Measurements from ENCODE around the gene ACAD10.

Gene ACAD10

GRCh38 chr12:111757361-111758119 is 71.7 kb downstream of the ACAD10 start:
- no peaks in the 10 kb centered on the region for H4K20me1 ChIP-seq (ENCODE audit: control insufficient read depth, insufficient read depth, low read depth, low read length)
- H3F3A ChIP-seq (ENCODE audit: control insufficient read depth, insufficient read depth) = peaks cover 7% of the 10 kb centered on the region; the same call in 1 of the 2 replicates
- peak overlapping the region; percentile 67 for H3K4me2 ChIP-seq (ENCODE audit: low read length)
- H3K4me3 ChIP-seq (ENCODE audit: low read length) = peak overlapping the region; percentile 35
- peaks cover 10% of the 10 kb centered on the region for H3K36me3 ChIP-seq (ENCODE audit: control insufficient read depth, low read length)
- H3K9me3 ChIP-seq (ENCODE audit: control insufficient read depth, insufficient read depth, low read length) = no peaks in the 10 kb centered on the region
- H3K27ac ChIP-seq (ENCODE audit: low read depth, low read length) = peak overlapping the region; percentile 76
- H3K4me1 ChIP-seq (ENCODE audit: control insufficient read depth, low read length) = peaks cover 68% of the 10 kb centered on the region
- no peak for TF ChIP-seq EZH2phosphoT487 (IDR thresholded peaks at IDR 0.05; ENCODE audit: borderline replicate concordance, low read length)
- no peak for TF ChIP-seq CTCF (IDR thresholded peaks at IDR 0.05; ENCODE audit: low read depth, low read length, poor library complexity, severe bottlenecking)
- H3K79me2 ChIP-seq (ENCODE audit: control insufficient read depth, low read length) = no peaks in the 10 kb centered on the region
- H3K9me2 ChIP-seq (replicated peaks; ENCODE audit: control insufficient read depth, low read length) = no peaks in the 10 kb centered on the region
- H3K27me3 ChIP-seq (ENCODE audit: control insufficient read depth, low read length) = no peaks in the 10 kb centered on the region

DNA sequence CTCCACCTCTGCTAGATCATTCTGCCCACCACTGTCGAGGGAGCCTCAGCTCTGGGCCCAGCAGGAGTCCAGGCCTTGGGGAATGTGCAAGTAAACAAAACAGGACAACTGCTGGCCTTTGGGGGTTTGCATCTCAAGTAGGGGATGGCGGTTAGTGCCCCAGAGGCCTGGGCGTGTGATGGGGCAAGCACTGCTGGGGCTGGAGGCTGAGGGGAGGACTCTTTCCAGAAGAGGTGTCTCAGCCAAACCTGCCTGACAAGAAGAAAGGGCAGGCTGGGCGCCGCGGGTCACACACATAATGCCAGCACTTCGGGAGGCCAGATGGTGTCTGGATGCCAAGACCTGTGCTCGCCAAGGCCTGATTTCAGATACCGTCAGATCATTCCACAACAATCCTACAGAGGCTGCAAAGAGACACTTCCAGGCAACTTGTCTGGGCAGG is 72.3 kb downstream of the ACAD10 start:
- Histone ChIP-seq H3K27ac (ENCODE audit: low read depth, low read length) (peak overlapping the region; percentile 76), H3K27me3 (ENCODE audit: control insufficient read depth, low read length) (no peaks in the 10 kb centered on the region), H4K20me1 (ENCODE audit: control insufficient read depth, insufficient read depth, low read depth, low read length) (no peaks in the 10 kb centered on the region), H3K36me3 (ENCODE audit: control insufficient read depth, low read length) (peaks cover 10% of the 10 kb centered on the region), H3K79me2 (ENCODE audit: control insufficient read depth, low read length) (no peaks in the 10 kb centered on the region), H3K9me3 (ENCODE audit: control insufficient read depth, insufficient read depth, low read length) (no peaks in the 10 kb centered on the region), H3K9me2 (replicated peaks; ENCODE audit: control insufficient read depth, low read length) (no peaks in the 10 kb centered on the region), H3K4me2 (ENCODE audit: low read length) (peak overlapping the region; percentile 67), H3F3A (ENCODE audit: control insufficient read depth, insufficient read depth) (peaks cover 10% of the 10 kb centered on the region), H3K4me1 (ENCODE audit: control insufficient read depth, low read length) (peaks cover 74% of the 10 kb centered on the region), H3K4me3 (ENCODE audit: low read length) (peak overlapping the region; percentile 35)
- TF ChIP-seq EZH2phosphoT487 (IDR thresholded peaks at IDR 0.05; ENCODE audit: borderline replicate concordance, low read length) = no peak
- no peak for TF ChIP-seq CTCF (IDR thresholded peaks at IDR 0.05; ENCODE audit: low read depth, low read length, poor library complexity, severe bottlenecking)

DNA sequence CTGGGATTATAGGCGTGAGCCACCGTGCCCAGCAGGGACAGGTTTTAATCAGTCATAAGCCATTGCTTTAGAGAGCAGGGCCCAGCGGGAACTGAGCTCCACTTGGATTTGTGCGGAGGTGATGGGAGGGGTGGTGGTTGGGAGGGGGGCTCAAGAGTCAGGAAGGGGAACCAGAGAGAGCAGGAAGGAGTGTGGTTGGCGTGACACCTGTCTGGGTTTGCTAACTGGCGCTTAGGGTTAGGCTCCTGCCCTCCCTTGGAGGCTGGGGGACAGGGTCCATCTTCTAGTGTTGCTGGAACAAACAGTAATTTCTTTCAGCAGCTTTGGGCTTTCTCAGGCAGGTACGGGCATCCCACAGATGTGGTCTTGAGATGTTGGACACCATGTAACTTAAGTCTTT is 73.4 kb downstream of the ACAD10 start:
- Histone ChIP-seq H3K4me2 (ENCODE audit: low read length) (no peak overlapping the region), H3K4me3 (ENCODE audit: low read length) (no peak overlapping the region), H3K79me2 (ENCODE audit: control insufficient read depth, low read length) (no peaks in the 10 kb centered on the region), H3K9me3 (ENCODE audit: control insufficient read depth, insufficient read depth, low read length) (no peaks in the 10 kb centered on the region), H3K9me2 (replicated peaks; ENCODE audit: control insufficient read depth, low read length) (no peaks in the 10 kb centered on the region), H4K20me1 (ENCODE audit: control insufficient read depth, insufficient read depth, low read depth, low read length) (no peaks in the 10 kb centered on the region), H3F3A (ENCODE audit: control insufficient read depth, insufficient read depth) (peaks cover 16% of the 10 kb centered on the region), H3K36me3 (ENCODE audit: control insufficient read depth, low read length) (peaks cover 10% of the 10 kb centered on the region), H3K4me1 (ENCODE audit: control insufficient read depth, low read length) (peaks cover 77% of the 10 kb centered on the region), H3K27me3 (ENCODE audit: control insufficient read depth, low read length) (no peaks in the 10 kb centered on the region), H3K27ac (ENCODE audit: low read depth, low read length) (no peak overlapping the region)
- no peak for TF ChIP-seq EZH2phosphoT487 (IDR thresholded peaks at IDR 0.05; ENCODE audit: borderline replicate concordance, low read length)
- TF ChIP-seq CTCF (IDR thresholded peaks at IDR 0.05; ENCODE audit: low read depth, low read length, poor library complexity, severe bottlenecking) = no peak

Measured in DOHH2 (cell line).